ENCODE data around the gene OR13C8. TPM values are rescaled to one million over a fixed set of nuclear protein-coding genes. Genes with fewer than 3 reads are reported as not detected.

Gene OR13C8
- total and polyA plus RNA-seq, 2 donors (not counting 3 experiments of a cell fraction or from before 2014, with no cell fraction given) = not detected

- FAIRE-seq = no peak
- ChIA-PET POLR2A (no interaction called here), CTCF (no interaction called here)
- TF ChIP-seq JUN (IDR thresholded peaks at IDR 0.05; ENCODE audit: borderline replicate concordance, insufficient read depth, insufficient read length, low read depth) = no peak
- TF ChIP-seq CTCF (IDR thresholded peaks at IDR 0.05; ENCODE audit: extremely low read depth in 1 of 2, insufficient read depth in 1 of 2, low read depth in 1 of 2, low read length in 2 of 2) = no peak
- no peak for TF ChIP-seq FOS (IDR thresholded peaks at IDR 0.05; ENCODE audit: borderline replicate concordance, insufficient read depth, low read length)
- TF ChIP-seq MYC (IDR thresholded peaks at IDR 0.05; ENCODE audit: low read depth, low read length) = no peak
- no peak for TF ChIP-seq MAX (IDR thresholded peaks at IDR 0.05; ENCODE audit: insufficient read depth, insufficient read length)
- no peak for TF ChIP-seq EZH2 (IDR thresholded peaks at IDR 0.05; ENCODE audit: borderline replicate concordance, low read depth, low read length, severe bottlenecking)
- TF ChIP-seq POLR2AphosphoS5 (IDR thresholded peaks at IDR 0.05; ENCODE audit: insufficient read depth, low read depth, low read length) = no peak
- no peak for TF ChIP-seq POLR2A (IDR thresholded peaks at IDR 0.05; ENCODE audit: low read depth, low read length)
- H3K27me3 ChIP-seq (ENCODE audit: control insufficient read depth in 2 of 2, insufficient read depth in 2 of 2, low read length in 2 of 2) = no peaks in the 10 kb centered on the region
- DNase-seq (ENCODE audit: low read depth, low spot score) = no peak
- H3K4me2 ChIP-seq (ENCODE audit: insufficient read depth, low read length) = no peak within 1 kb of the TSS
- dilution Hi-C loops (cut with MboI; ENCODE audit: extremely low pct_ligation_motif_present, low sequenced_read_pairs) (no loop called here), intact Hi-C loops (cut with micrococcal nuclease) (no loop called here)
- H2AFZ ChIP-seq (ENCODE audit: low read depth, low read length) = no peak within 1 kb of the TSS
- no peaks in the 10 kb centered on the region for H3K36me3 ChIP-seq (ENCODE audit: control insufficient read depth in 2 of 2, extremely low read depth in 1 of 2, insufficient read depth in 2 of 2, low read length in 2 of 2)
- no peaks in the 10 kb centered on the region for H3K9me3 ChIP-seq (replicated peaks; ENCODE audit: control insufficient read depth, insufficient read depth, low read length)
- no peaks in the 10 kb centered on the region for H3K9me1 ChIP-seq (replicated peaks; ENCODE audit: control insufficient read depth, extremely low read depth, insufficient read depth, low read length)
- no peak within 1 kb of the TSS for H3K9ac ChIP-seq (replicated peaks; ENCODE audit: extremely low read depth, insufficient read depth, low read length)
- no peak within 1 kb of the TSS for H3K27ac ChIP-seq (ENCODE audit: insufficient read depth, low read depth, low read length)
- BruUV-seq (replicated peaks) = no TSS peak
- H3K4me1 ChIP-seq (ENCODE audit: control insufficient read depth, extremely low read depth, insufficient read depth, low read length) = no peaks in the 10 kb centered on the region
- no peaks in the 10 kb centered on the region for H4K20me1 ChIP-seq (replicated peaks; ENCODE audit: control insufficient read depth, extremely low read depth, insufficient read depth, low read length)
- no peaks in the 10 kb centered on the region for H3K79me2 ChIP-seq (ENCODE audit: control insufficient read depth, insufficient read depth, low read length)
- H3K4me3 ChIP-seq (replicated peaks in 1 of 3; ENCODE audit: insufficient read depth in 1 of 3, low read depth in 1 of 3, low read length in 3 of 3) = no peak within 1 kb of the TSS
These were observed 41.9 kb upstream of the OR13C8 start, which contains the start of gene OR13C4 for GRCh38 chr9:104527109-104527508. Gene OR13C4 (minus strand): TSS chr9:104527209. CDS start chr9:104527209, 0 bp downstream.

All from endothelial cell of umbilical vein (primary cell).